ENCODE measurements around the gene ELMO2. TPM values are rescaled to one million over a fixed set of nuclear protein-coding genes. Genes with fewer than 3 reads are reported as not detected.

ELMO2 gene
- total RNA-seq, 1 experiment from 2014 or later = 28.4 TPM

- TF ChIP-seq PRDM15 (CRISPR knock-in tag; IDR thresholded peaks at IDR 0.05) = no peak
Observed at GRCh38 chr20:46367967-46368901, 38.2 kb downstream of the ELMO2 start (continued).

- no peaks in the 10 kb centered on the region for H3K9me3 Mint-ChIP-seq
- DNase-seq (ENCODE audit: low spot score) (no peak), ATAC-seq (no peak)
- TF ChIP-seq OVOL2 (CRISPR knock-in tag; IDR thresholded peaks at IDR 0.05; ENCODE audit: borderline replicate concordance) (no peak), PRDM15 (CRISPR knock-in tag; IDR thresholded peaks at IDR 0.05) (no peak)
- H3K4me1 Mint-ChIP-seq = peaks cover 13% of the 10 kb centered on the region
- peaks cover 50% of the 10 kb centered on the region for H3K36me3 Mint-ChIP-seq
- H3K4me3 Mint-ChIP-seq = no peak overlapping the region
- H3K27ac Mint-ChIP-seq = no peak overlapping the region
- H3K27me3 Mint-ChIP-seq (ENCODE audit: low read depth) = no peaks in the 10 kb centered on the region
- CTCF ChIA-PET = no interaction called here
- POLR2A ChIA-PET = no interaction called here
Observed at GRCh38 chr20:46367234-46367633, 39.2 kb downstream of the ELMO2 start.

GRCh38 chr20:46366826-46367225, 39.6 kb downstream of the ELMO2 start:
- H3K27me3 Mint-ChIP-seq (ENCODE audit: low read depth) = no peaks in the 10 kb centered on the region
- ChIA-PET CTCF (no interaction called here), POLR2A (no interaction called here)
- TF ChIP-seq ZNF425 (CRISPR knock-in tag; conservative IDR thresholded peaks at IDR 0.05) = no peak
- TF ChIP-seq HMGA2 (CRISPR knock-in tag; IDR thresholded peaks at IDR 0.05) = no peak
- no peak for TF ChIP-seq GABPB1 (CRISPR knock-in tag; IDR thresholded peaks at IDR 0.05)
- TF ChIP-seq NR3C1 (CRISPR knock-in tag; conservative IDR thresholded peaks at IDR 0.05; ENCODE audit: low read depth) = no peak
- no peak for TF ChIP-seq FOXK1 (CRISPR knock-in tag; IDR thresholded peaks at IDR 0.05)
- TF ChIP-seq ZBTB43 (CRISPR knock-in tag; IDR thresholded peaks at IDR 0.05) = no peak
- peaks cover 46% of the 10 kb centered on the region for H3K36me3 Mint-ChIP-seq
- no peak for DNase-seq (ENCODE audit: low spot score)
- peaks cover 13% of the 10 kb centered on the region for H3K4me1 Mint-ChIP-seq
- no peak for ATAC-seq
- no peak overlapping the region for H3K27ac Mint-ChIP-seq
- no peaks in the 10 kb centered on the region for H3K9me3 Mint-ChIP-seq
- no peak overlapping the region for H3K4me3 Mint-ChIP-seq
